Skin of body (tissue), 3 donors: ENCODE results near the gene FIGNL1. TPM values are rescaled to one million over a fixed set of nuclear protein-coding genes. Genes with fewer than 3 reads are reported as not detected.

ENCODE experiments used
- DNase-seq: peaks from one replicate; lab custom pipeline; 2025; lab: John Stamatoyannopoulos, UW
- small RNA-seq: library from RNA; depleted of rRNA; stranded (forward); fragments of <200 nt; gene quantifications from one replicate; pipeline ENCODE3, GENCODE V24; 2014; ENCODE audit warnings: low replicate concordance
- total RNA-seq: library from RNA; depleted of rRNA; stranded (reverse); fragments of >200 nt; gene quantifications from one replicate; pipeline ENCODE4 v1.2.3, GENCODE V29; 2014

Gene FIGNL1
- total RNA-seq, 1 donor from 2014 or later = 18.4 TPM

- no peak for DNase-seq
Measured at GRCh38 chr7:50399206-50399605, 50.9 kb downstream of the FIGNL1 start.

- DNase-seq = no peak
Measured at GRCh38 chr7:50397971-50398324, 52.2 kb downstream of the FIGNL1 start.

GRCh38 chr7:50397320-50397970 is 52.7 kb downstream of the FIGNL1 start:
- no peak for DNase-seq

- no peak for DNase-seq
Measured at GRCh38 chr7:50396856-50397255, 53.3 kb downstream of the FIGNL1 start.

GRCh38 chr7:50394315-50394714 is 55.8 kb downstream of the FIGNL1 start:
- no peak for DNase-seq

Small RNA genes lying within 50 kb of the gene (small RNA-seq; reads per million reads assigned to genes)
- gene RNU6-1091P = not detected

Other genes with a start within 250 kb of the FIGNL1 start
- gene IKZF1, start 145.6 kb downstream of the FIGNL1 start, total RNA-seq = 6.5 TPM
- gene DDC, start 115.1 kb upstream of the FIGNL1 start, total RNA-seq = not detected